PFSK-1 (cell line): Measurements from ENCODE around the gene THSD4.

Experiments
- POLR2AphosphoS5 ChIP-seq: IDR thresholded peaks from 2 replicates; pipeline ENCODE4 v1.6.1; 2012; ENCODE audit warnings: low read depth, mild to moderate bottlenecking, control low read depth, low read length, moderate library complexity
- REST ChIP-seq, 2 experiments: IDR thresholded peaks; 2 replicates each; pipeline versions ENCODE4 v1.6.1 to v1.8.0; 2011 to 2012; ENCODE audit warnings: low read depth in 2 of 2, low read length in 2 of 2, control low read depth in 1 of 2, inconsistent platforms in 1 of 2, mild to moderate bottlenecking in 1 of 2, moderate library complexity in 1 of 2; ENCODE audit not compliant: insufficient read depth in 1 of 2
- SIN3A ChIP-seq: IDR thresholded peaks from 2 replicates; pipeline ENCODE4 v1.6.1; 2012; ENCODE audit warnings: mild to moderate bottlenecking, low read length, moderate library complexity, borderline replicate concordance; ENCODE audit not compliant: insufficient read depth
- TAF1 ChIP-seq: IDR thresholded peaks from 2 replicates; pipeline ENCODE4 v1.6.1; 2012; ENCODE audit warnings: low read length, control low read depth, borderline replicate concordance; ENCODE audit not compliant: insufficient read depth

- TF ChIP-seq REST (IDR thresholded peaks at IDR 0.05; ENCODE audit: insufficient read depth in 1 of 2, low read depth in 2 of 2, low read length in 2 of 2) (no peak), TAF1 (no peak), POLR2AphosphoS5 (no peak), SIN3A (no peak)
Observed at GRCh38 chr15:71629781-71630474, 514.7 kb downstream of the THSD4 start.
